Activated CD4-positive, alpha-beta T cell treated with anti-CD3 and anti-CD28 coated beads for 48 hours (primary cell): Measurements from ENCODE around the gene MINAR2.

Source experiments
- DNase-seq: peaks from one replicate; pipeline ENCODE4 v3.0.0-alpha.2; 2020

The MINAR2 gene

DNA sequence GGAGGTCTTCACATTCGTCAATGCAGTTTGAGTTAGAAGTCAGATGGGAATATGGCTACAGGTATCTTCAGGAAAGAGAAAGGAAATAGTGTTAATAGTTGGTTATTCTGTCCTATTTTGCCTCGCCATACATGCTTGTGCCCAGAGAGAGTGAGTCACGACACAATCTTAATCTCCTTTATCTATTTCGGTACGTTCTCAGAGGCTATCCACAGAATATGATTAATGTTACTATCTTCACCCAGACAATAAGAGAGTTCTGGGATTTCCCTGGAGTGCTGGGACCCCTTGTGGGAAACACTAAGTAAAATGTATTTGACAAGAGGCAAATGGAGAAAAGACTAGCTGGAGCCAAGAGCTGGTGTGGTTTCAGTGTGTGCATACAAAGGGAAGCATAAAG is 25.5 kb downstream of the MINAR2 start:
- no peak for DNase-seq

DNA sequence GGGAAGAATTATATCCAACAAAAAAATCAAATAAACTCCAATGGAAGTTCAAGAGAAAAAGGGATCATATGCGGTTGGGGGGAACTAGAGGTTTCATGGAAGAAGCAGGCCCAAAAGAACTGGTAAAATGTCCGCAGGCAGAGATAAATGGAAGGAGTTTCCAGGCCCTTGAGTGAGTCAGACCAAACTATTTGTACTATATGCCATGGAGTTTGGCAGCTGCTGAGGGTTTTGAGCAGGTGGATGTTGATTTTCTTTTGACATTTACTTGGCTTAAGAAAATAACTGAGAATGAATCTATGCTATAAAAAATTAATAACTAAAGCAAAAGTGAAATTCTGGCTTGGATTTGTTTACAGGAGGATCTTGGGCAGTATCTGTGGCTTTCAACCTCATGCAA is 33.7 kb downstream of the MINAR2 start:
- no peak for DNase-seq

DNA sequence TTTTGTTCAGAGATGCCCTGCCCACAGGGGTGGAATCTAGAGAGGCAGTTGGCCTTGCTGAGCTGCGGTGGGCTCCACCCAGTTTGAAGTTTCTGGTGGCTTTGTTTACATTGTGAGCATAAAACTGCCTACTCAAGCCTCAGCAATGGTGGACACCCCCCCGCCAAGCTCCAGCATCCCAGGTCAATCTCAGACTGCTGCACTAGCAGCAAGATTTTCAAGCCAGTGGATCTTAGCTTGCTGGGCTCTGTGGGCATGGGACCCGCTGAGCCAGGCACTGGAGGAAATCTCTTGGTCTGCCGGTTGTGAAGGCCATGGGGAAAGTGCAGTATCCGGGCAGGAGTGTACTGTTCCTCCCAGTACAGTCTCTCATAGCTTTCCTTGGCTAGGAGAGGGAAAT is 55.5 kb downstream of the MINAR2 start:
- no peak for DNase-seq

DNA sequence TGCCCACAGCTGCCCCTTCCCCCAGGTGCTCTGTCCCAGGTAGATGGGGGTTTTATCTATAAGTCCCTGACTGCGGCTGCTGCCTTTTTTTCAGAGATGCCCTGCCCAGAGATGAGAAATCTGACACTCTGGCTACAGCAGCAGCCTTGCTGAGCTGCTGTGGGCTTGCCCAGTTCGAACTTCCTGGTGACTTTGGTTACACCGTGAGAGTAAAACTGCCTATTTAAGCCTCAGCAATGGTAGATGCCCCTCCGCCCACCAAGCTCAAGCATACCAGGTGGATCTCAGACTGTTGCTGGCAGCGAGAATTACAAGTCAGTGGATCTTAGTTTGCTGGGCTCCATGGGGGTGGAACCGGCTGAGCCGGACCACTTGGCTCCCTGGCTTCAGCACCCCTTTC is 56.8 kb downstream of the MINAR2 start:
- DNase-seq, result no peak

DNA sequence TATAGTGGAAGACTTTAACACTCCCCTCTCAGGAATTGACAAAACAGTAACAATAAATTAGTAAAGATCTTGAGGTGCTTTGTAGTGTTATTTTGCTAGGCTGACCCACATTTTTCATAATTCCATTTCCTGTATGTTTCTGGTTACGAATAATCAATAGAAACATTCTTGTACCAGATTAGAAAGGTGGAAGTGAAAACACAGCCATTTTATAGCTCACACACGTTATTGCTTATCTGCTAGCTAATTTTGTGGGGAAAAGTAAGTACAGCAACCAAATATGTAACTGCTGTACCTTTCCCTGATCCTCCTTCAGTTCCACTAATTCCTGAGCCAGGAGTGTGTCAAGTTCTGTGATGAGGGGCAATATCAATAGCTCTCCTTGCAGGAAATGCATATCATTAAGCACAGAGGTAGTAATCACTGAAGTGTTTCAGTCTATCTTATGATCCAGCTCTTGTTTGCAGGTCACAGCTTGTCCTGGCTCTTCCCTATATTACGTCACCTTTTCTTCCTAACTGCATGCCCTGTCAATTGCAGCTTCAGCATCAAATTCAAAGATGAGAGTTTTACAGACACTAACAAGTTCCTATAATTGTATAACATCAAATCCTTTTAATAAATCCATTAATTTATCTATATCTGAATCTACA is 59.4 kb downstream of the MINAR2 start:
- DNase-seq, result no peak
